ACC112 (cell line): ENCODE data around the gene TRANK1.

Experiments used
- H2AFZ ChIP-seq: fragments of 200-600 bp; sonication (generic); one replicate; pipeline ENCODE4 v1.6.0; 2017; ENCODE audit warnings: antibody characterized with exemption, low read length; ENCODE audit not compliant: unreplicated experiment
- H3K27ac ChIP-seq: fragments of 200-600 bp; sonication (generic); 2 replicates; pipeline ENCODE4 v1.5.1; 2014; ENCODE audit warnings: low read depth, mild to moderate bottlenecking, antibody characterized with exemption, low read length, moderate library complexity
- H3K27me3 ChIP-seq: fragments of 200-600 bp; sonication (generic); 2 replicates; pipeline ENCODE4 v1.6.1; 2014; ENCODE audit warnings: mild to moderate bottlenecking, antibody characterized with exemption, low read length, moderate library complexity, mixed read lengths; ENCODE audit not compliant: insufficient read depth
- H3K36me3 ChIP-seq: fragments of 200-600 bp; sonication (generic); 2 replicates; pipeline ENCODE4 v1.6.1; 2016; ENCODE audit warnings: mild to moderate bottlenecking, antibody characterized with exemption, low read length, moderate library complexity, mixed read lengths; ENCODE audit not compliant: insufficient read depth
- H3K4me1 ChIP-seq: fragments of 200-600 bp; sonication (generic); one replicate; pipeline ENCODE4 v1.6.1; 2016; ENCODE audit warnings: low read length, mixed read lengths; ENCODE audit not compliant: insufficient read depth, unreplicated experiment, control insufficient read depth
- H3K4me3 ChIP-seq: fragments of 200-600 bp; sonication (generic); 2 replicates; pipeline ENCODE4 v1.5.1; 2014; ENCODE audit warnings: mild to moderate bottlenecking, low read depth, low read length
- H3K79me2 ChIP-seq: fragments of 200-600 bp; sonication (generic); one replicate; pipeline ENCODE4 v1.6.0; 2016; ENCODE audit warnings: low read length; ENCODE audit not compliant: control insufficient read depth, unreplicated experiment, insufficient read depth

The TRANK1 gene

DNA sequence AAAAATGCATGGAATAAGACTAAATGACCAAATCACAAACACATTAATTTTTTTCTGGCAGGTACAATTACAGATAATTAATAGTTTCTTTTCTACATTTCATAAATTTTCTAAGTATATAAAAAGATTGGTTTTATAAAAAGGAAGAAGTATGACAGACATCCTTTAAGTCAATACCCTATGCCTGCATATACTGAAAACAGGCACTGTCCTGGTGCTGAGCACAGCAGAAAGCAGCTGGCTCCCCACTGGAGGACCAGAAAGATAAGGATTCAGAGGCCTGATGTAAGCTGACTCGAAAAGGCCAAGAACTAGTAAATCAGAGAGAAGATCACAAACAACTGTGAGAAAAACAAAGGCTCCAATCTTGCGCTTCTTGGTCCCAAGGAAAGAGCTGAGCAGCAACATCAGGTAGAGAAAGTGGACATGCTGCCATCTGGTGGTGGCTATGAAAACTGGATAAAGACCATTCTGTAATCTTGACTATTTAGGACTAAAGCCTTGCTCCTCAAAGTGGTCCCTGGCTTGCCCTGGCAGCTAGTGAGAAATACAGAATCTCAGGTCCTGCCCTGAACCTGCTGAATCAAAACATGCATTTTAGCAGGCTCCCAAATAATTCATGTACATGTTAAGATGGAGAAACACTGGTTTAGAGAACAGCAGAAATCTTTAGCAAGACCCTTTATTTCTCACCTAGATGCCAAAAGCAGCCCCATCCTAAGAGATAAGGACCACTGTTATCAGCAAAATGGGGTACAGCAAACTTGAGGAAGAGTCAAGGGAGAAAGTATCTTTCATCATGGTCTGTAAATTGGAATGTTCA lies 76.0 kb downstream of the TRANK1 start:
- Histone ChIP-seq H3K36me3 (no peaks in the 10 kb centered on the region), H2AFZ (no peak overlapping the region), H3K4me1 (no peaks in the 10 kb centered on the region), H3K4me3 (no peak overlapping the region), H3K27me3 (no peaks in the 10 kb centered on the region), H3K27ac (no peak overlapping the region), H3K79me2 (no peaks in the 10 kb centered on the region)

DNA sequence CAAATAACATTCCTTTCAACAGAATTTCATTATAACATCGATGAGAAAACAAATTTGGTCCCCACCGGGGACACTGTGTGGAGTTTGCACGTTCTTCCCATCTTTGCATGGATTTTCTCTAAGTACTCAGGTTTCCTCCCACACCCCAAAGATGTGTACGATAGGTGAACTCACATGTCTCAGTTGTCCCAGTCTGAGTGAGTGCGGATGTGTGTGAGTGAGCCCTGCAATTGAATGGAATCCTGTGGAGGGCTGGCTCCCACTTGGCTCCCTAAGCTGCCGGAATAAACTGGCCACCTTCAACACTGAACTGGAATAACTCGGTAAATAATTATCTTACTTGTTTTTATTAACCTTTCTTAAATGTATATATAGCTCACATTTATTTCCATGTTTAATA lies 77.0 kb downstream of the TRANK1 start:
- Histone ChIP-seq H3K36me3 (no peaks in the 10 kb centered on the region), H3K4me1 (no peaks in the 10 kb centered on the region), H3K4me3 (no peak overlapping the region), H3K79me2 (no peaks in the 10 kb centered on the region), H3K27ac (no peak overlapping the region), H2AFZ (no peak overlapping the region), H3K27me3 (no peaks in the 10 kb centered on the region)

DNA sequence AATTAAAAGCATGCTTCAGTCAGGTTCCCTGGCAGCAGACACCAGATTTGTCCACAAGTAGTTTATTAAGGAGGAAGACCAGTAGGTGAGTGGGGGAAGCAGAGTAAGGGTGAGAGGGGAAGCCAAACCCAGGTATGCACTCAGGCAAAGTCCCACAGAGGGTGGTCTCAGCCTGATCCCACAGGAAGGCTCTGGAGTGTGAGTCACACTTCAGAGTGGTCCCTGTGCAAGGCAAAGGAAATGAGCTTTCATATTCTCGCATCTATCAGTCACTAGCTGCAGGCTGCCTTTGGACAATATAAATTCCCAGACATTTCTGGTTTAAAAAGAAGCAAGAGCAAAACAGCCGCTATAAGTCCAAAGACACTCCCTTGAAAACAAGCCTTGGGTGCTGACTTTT lies 78.5 kb downstream of the TRANK1 start:
- Histone ChIP-seq H3K36me3 (0 out of 2 replicates have a peak, but pooled peaks cover under 1% of the 10 kb centered on the region), H2AFZ (no peak overlapping the region), H3K27ac (no peak overlapping the region), H3K27me3 (no peaks in the 10 kb centered on the region), H3K4me1 (no peaks in the 10 kb centered on the region), H3K79me2 (no peaks in the 10 kb centered on the region), H3K4me3 (no peak overlapping the region)

DNA sequence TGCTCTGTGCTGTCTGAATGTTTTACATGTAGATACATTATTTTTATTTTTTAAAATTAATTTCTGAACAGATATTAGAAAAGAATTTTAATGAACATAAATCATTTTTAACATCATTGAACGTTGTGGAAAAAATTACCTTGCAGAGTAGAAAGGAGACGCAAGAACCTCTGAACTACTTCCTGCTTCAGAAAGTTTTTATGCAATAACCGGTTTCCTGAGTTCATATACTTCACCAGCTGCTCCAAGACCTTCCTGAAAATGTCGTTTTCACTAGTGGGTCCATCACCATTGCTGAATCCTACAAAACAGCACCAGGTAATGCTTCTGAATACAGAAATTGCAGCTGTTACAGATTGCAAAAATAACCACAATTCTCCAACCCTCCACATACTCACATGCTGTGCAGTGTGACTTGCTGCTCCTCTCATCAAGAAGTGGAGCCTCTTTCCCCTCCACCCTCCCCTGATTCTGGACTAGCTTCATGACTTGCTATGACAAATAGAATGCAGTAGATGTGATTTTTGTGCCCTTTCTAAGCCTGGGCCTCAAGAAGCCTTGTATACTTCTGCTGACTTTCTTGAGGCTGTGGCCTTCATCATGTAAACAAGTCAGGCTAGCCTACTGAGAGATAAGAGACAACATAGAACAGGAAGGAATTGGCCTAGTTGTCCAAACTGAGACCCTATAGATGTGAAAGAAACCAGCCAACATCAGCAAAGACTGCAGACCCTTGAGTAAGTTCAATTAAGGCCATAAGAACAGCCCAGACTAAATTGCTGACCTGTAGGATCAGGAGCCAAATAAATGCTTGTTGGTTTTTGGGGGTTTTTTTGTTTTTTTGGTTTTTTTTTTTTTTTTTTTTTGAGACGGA lies 80.4 kb downstream of the TRANK1 start:
- H3K4me3 ChIP-seq, result no peak overlapping the region
- H3K4me1 ChIP-seq, result no peaks in the 10 kb centered on the region
- H3K79me2 ChIP-seq, result no peaks in the 10 kb centered on the region
- H2AFZ ChIP-seq, result no peak overlapping the region
- no peaks in the 10 kb centered on the region for H3K27me3 ChIP-seq
- peaks cover 3% of the 10 kb centered on the region; the same call in 1 of the 2 replicates for H3K36me3 ChIP-seq
- H3K27ac ChIP-seq, result no peak overlapping the region

DNA sequence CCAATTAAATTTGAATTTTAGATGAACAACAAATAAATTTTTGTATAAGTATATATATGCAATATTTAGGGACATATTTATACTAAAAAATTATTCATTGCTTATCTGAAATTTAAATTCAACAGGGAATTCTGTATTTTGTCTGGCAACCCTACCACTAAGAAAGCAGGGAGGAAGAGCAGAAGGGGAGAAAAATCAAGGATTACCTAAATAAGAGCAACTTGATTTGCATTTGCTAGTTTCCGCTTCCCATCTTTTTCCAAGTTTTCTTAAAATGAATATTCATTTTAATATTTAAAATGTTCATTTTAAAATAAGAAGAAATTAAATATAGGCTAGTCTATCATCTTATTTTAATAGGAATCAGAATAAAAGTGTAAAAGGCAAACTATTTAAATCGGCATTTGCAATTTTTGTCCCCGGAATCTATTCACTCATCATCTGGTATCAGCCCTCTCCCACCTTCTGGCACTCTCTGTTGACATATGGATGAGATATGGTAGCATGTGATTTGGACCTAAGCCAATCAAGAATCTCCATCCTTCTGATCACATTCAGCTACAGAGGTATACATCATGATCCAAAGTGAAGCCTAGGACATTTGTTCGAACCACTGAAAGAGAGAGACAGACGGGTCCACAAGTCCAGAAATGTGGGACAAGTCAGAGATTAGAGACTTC lies 82.6 kb downstream of the TRANK1 start:
- H3K4me1 ChIP-seq, result no peaks in the 10 kb centered on the region
- no peak overlapping the region for H2AFZ ChIP-seq
- H3K27ac ChIP-seq, result no peak overlapping the region
- no peak overlapping the region for H3K4me3 ChIP-seq
- H3K27me3 ChIP-seq, result no peaks in the 10 kb centered on the region
- no peaks in the 10 kb centered on the region for H3K79me2 ChIP-seq
- H3K36me3 ChIP-seq, result peaks cover 6% of the 10 kb centered on the region; the same call in 1 of the 2 replicates

DNA sequence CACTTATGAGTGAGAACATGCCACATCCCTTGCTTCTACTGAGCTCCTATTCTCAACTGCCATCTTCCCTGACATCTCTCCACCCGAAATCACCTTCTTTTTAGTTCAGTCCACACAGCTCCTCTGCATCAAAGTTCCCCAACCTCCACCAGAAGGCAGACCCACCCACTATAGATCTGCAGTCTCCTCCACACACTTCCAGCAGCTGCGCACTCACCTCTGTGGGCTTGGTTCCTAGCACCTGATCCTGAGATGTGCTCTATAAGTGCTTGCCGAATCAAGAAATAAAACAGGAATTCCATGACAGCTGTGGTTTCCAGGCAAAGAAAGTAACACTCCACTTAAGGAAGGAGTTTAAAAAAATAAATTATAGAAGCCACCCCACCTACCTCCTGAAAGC lies 85.4 kb downstream of the TRANK1 start:
- Histone ChIP-seq H3K36me3 (peaks cover 14% of the 10 kb centered on the region), H3K27ac (no peak overlapping the region), H3K79me2 (no peaks in the 10 kb centered on the region), H2AFZ (no peak overlapping the region), H3K27me3 (no peaks in the 10 kb centered on the region), H3K4me1 (no peaks in the 10 kb centered on the region), H3K4me3 (no peak overlapping the region)

DNA sequence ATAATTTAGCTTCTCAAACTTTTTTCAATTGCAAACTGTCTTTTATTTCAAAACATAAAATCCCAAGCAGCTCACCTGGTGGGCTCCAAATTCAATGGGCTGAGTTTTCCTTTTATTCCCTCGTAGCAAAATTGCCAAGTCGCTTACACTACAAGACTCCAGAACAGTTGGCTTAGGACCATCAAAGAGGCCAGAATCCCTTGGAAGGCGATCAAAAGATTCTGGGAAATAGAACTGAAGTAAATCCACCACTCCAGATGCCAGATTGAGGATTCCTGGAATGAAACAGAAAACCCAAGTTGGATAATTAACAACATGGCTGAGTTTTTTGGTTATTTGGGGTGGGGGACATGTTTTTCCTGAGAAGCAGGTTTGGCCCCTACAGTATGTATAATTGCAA lies 92.8 kb downstream of the TRANK1 start:
- no peak overlapping the region for H3K4me3 ChIP-seq
- H3K4me1 ChIP-seq, result no peaks in the 10 kb centered on the region
- H3K79me2 ChIP-seq, result no peaks in the 10 kb centered on the region
- H3K27ac ChIP-seq, result no peak overlapping the region
- H3K36me3 ChIP-seq, result peaks cover 7% of the 10 kb centered on the region; the same call in 1 of the 2 replicates
- H3K27me3 ChIP-seq, result no peaks in the 10 kb centered on the region
- no peak overlapping the region for H2AFZ ChIP-seq

DNA sequence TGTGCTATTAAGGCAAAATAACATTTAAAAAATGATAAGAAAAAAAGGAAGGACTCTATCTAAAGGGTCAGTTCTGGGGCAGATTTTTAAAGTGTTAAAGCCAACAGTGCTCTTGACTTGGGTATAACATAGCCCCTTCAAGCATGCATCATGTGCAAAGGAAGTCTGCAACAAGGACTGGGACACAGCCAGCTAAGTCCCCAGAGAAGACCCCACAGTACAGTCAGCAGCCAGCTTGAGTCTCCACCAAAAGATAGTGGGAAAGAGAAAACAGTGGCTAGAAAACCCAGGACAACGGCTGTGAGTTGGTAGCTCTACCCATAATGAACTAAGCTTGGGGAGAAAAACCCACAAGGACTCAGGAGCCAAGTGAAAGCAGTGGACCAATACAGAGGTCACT lies 94.1 kb downstream of the TRANK1 start:
- H3K27ac ChIP-seq, result no peak overlapping the region
- H3K36me3 ChIP-seq, result peaks cover 3% of the 10 kb centered on the region; the same call in 1 of the 2 replicates
- no peak overlapping the region for H3K4me3 ChIP-seq
- H2AFZ ChIP-seq, result no peak overlapping the region
- H3K4me1 ChIP-seq, result no peaks in the 10 kb centered on the region
- H3K79me2 ChIP-seq, result no peaks in the 10 kb centered on the region
- no peaks in the 10 kb centered on the region for H3K27me3 ChIP-seq

DNA sequence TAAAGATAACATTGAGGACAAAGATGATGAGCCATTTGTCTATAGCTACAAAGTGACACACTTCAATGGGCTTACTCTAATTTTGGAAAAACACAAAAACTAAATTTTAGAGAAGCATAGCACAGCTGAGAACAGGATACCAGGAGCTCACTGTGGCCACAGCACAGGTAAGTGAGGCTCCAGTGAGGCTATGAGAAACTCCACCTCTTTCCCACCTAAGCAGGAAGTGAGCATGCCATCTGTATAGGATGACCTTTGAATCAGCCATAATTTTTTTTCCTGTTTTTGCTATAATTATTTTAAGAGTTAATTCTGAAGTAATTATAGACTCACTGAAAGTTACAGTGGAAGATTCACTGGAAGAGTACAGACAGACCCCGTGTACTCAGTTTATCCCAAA lies 98.4 kb downstream of the TRANK1 start:
- Histone ChIP-seq H3K27me3 (no peaks in the 10 kb centered on the region), H3K27ac (no peak overlapping the region), H2AFZ (no peak overlapping the region), H3K4me3 (no peak overlapping the region), H3K36me3 (peaks cover 6% of the 10 kb centered on the region; the same call in 1 of the 2 replicates), H3K79me2 (no peaks in the 10 kb centered on the region), H3K4me1 (no peaks in the 10 kb centered on the region)
